HepG2 (cell line): ENCODE data around the gene ZNF771. TPM values are rescaled to one million over a fixed set of nuclear protein-coding genes. Genes with fewer than 3 reads are reported as not detected.

ENCODE experiments used
- FOXP1 ChIP-seq, 2 experiments: fragments of 450-650 bp in 1 of 2; IDR thresholded peaks; 2 replicates each; pipeline ENCODE4 v1.6.1; 2017 to 2018; ENCODE audit warnings: antibody characterized with exemption in 1 of 2
- GABPB1 ChIP-seq: IDR thresholded peaks from 2 replicates; pipeline ENCODE4 v1.6.1; 2016; ENCODE audit warnings: mild to moderate bottlenecking, missing genetic modification reagents, moderate library complexity, missing compliant biosample characterization
- KDM3A ChIP-seq: IDR thresholded peaks from 2 replicates; pipeline ENCODE4 v1.6.1; 2018; ENCODE audit warnings: low read depth, missing compliant biosample characterization
- MXD1 ChIP-seq: sonication (generic); formaldehyde crosslinking; IDR thresholded peaks from 2 replicates; pipeline ENCODE4 v1.4.0; 2020; ENCODE audit warnings: mild to moderate bottlenecking, missing genetic modification reagents
- MYNN ChIP-seq: sonication (generic); formaldehyde crosslinking; IDR thresholded peaks from 2 replicates; pipeline ENCODE4 v1.4.0; 2020; ENCODE audit warnings: mild to moderate bottlenecking, low read depth, missing genetic modification reagents
- PCBP1 ChIP-seq: fragments of 200-400 bp; formaldehyde crosslinking; IDR thresholded peaks from 2 replicates; pipeline ENCODE4 v1.6.1; 2017; ENCODE audit warnings: mild to moderate bottlenecking, low read depth, low read length, borderline replicate concordance
- PHF8 ChIP-seq: sonication (generic); formaldehyde crosslinking; IDR thresholded peaks from 2 replicates; pipeline ENCODE4 v1.5.0; 2020; ENCODE audit warnings: missing genetic modification reagents
- RARA ChIP-seq: IDR thresholded peaks from 2 replicates; pipeline ENCODE4 v1.6.1; 2016; ENCODE audit warnings: missing genetic modification reagents, missing compliant biosample characterization
- SP4 ChIP-seq: sonication (generic); formaldehyde crosslinking; IDR thresholded peaks from 2 replicates; pipeline ENCODE4 v1.8.1; 2023; ENCODE audit warnings: mild to moderate bottlenecking, missing genetic modification reagents
- UBTF ChIP-seq: sonication (generic); formaldehyde crosslinking; IDR thresholded peaks from 2 replicates; pipeline ENCODE4 v1.4.0; 2020; ENCODE audit warnings: mild to moderate bottlenecking, missing genetic modification reagents
- ZBTB25 ChIP-seq: IDR thresholded peaks from 2 replicates; pipeline ENCODE4 v1.6.1; 2018; ENCODE audit warnings: missing genetic modification reagents
- ZC3H13 ChIP-seq: sonication (generic); formaldehyde crosslinking; IDR thresholded peaks from 2 replicates; pipeline ENCODE4 v1.8.1; 2023; ENCODE audit warnings: mild to moderate bottlenecking, missing genetic modification reagents, moderate library complexity
- ZFP90 ChIP-seq: sonication (generic); formaldehyde crosslinking; IDR thresholded peaks from 2 replicates; pipeline ENCODE4 v1.8.0; 2022; ENCODE audit warnings: missing genetic modification reagents, mild to moderate bottlenecking, inconsistent platforms, borderline replicate concordance
- ZFY ChIP-seq: sonication (generic); formaldehyde crosslinking; IDR thresholded peaks from 2 replicates; pipeline ENCODE4 v1.4.0; 2020; ENCODE audit warnings: missing genetic modification reagents
- ZNF558 ChIP-seq: sonication (generic); formaldehyde crosslinking; IDR thresholded peaks from 2 replicates; pipeline ENCODE4 v1.9.0; 2022; ENCODE audit warnings: mild to moderate bottlenecking, missing genetic modification reagents, borderline replicate concordance
- ZNF678 ChIP-seq: sonication (generic); formaldehyde crosslinking; IDR thresholded peaks from 2 replicates; pipeline ENCODE4 v1.4.0; 2020; ENCODE audit warnings: mild to moderate bottlenecking, missing genetic modification reagents
- ZNF704 ChIP-seq: sonication (generic); formaldehyde crosslinking; IDR thresholded peaks from 2 replicates; pipeline ENCODE4 v1.8.1; 2023; ENCODE audit warnings: mild to moderate bottlenecking, inconsistent platforms, moderate library complexity, missing genetic modification reagents, borderline replicate concordance
- ZNF770 ChIP-seq: sonication (generic); formaldehyde crosslinking; IDR thresholded peaks from 2 replicates; pipeline ENCODE4 v1.5.0; 2020; ENCODE audit warnings: mild to moderate bottlenecking, missing genetic modification reagents
- ZNF816 ChIP-seq: sonication (generic); formaldehyde crosslinking; IDR thresholded peaks from 2 replicates; pipeline ENCODE4 v1.8.0; 2022; ENCODE audit warnings: missing genetic modification reagents, mild to moderate bottlenecking, borderline replicate concordance
- ZSCAN31 ChIP-seq: sonication (generic); formaldehyde crosslinking; IDR thresholded peaks from 2 replicates; pipeline ENCODE4 v1.5.0; 2020; ENCODE audit warnings: low read depth, mild to moderate bottlenecking, missing genetic modification reagents
- polyA plus RNA-seq, 8 experiments: library from polyadenylated mRNA; depleted of rRNA in 3 of 8; stranded (reverse) in 7 of 8; unstranded in 1 of 8; fragments of >200 nt; fragmentation: Illumina TruSeq in 4 of 8; extraction: Trizol in 4 of 8; gene quantifications; 2 replicates each; pipeline versions ENCODE4 v1.2.1 to v1.2.3, GENCODE V29; 2011 to 2016; ENCODE audit warnings: low read depth in 4 of 8, missing spikeins in 1 of 8, mixed read lengths in 1 of 8; ENCODE audit not compliant: insufficient read depth in 1 of 8
- total RNA-seq, 5 experiments: library from RNA; depleted of rRNA; stranded (reverse); fragments of >200 nt; fragmentation: Illumina TruSeq; extraction: Trizol; gene quantifications; 2 replicates each; pipeline ENCODE4 v1.2.3, GENCODE V29; 2016; ENCODE audit warnings: low read depth in 1 of 5

Gene ZNF771
- total and polyA plus RNA-seq, 2 of the 13 experiments (the other 11 are each of a cell fraction or from before 2014, with no cell fraction given): 5.0 to 11.8 TPM

- TF ChIP-seq SP4 (peak; percentile 57; the same call in 1 of the 2 replicates), UBTF (CRISPR knock-in tag) (peak; percentile 70), PCBP1 (no peak), FOXP1 (IDR thresholded peaks at IDR 0.05) (no peak), FOXP1 (CRISPR knock-in tag; IDR thresholded peaks at IDR 0.05) (no peak), ZFP90 (no peak), ZNF558 (CRISPR knock-in tag) (0 out of 2 replicates have a peak, but pooled peaks have one; percentile 7), ZNF770 (CRISPR knock-in tag) (peak; percentile 67), ZBTB25 (CRISPR knock-in tag) (peak; percentile 72; the same call in 1 of the 2 replicates), MXD1 (CRISPR knock-in tag) (peak; percentile 30; the same call in 1 of the 2 replicates), ZSCAN31 (CRISPR knock-in tag) (no peak), ZFY (CRISPR knock-in tag) (peak; percentile 67; the same call in 1 of the 2 replicates), KDM3A (CRISPR knock-in tag) (0 out of 2 replicates have a peak, but pooled peaks have one; percentile 86), MYNN (CRISPR knock-in tag) (no peak), PHF8 (CRISPR knock-in tag) (peak; percentile 40), ZNF678 (CRISPR knock-in tag) (no peak), ZNF816 (no peak), ZNF704 (CRISPR knock-in tag) (no peak), GABPB1 (CRISPR knock-in tag) (peak; percentile 60), ZC3H13 (CRISPR knock-in tag) (no peak), RARA (CRISPR knock-in tag) (0 out of 2 replicates have a peak, but pooled peaks have one; percentile 9)
Observed at GRCh38 chr16:30409125-30410060, 2.0 kb downstream of the ZNF771 start (continued).
